Muscle of leg (tissue), 11 donors: ENCODE results near the gene FNDC3B. TPM values are rescaled to one million over a fixed set of nuclear protein-coding genes. Genes with fewer than 3 reads are reported as not detected.
A peak's percentile ranks its signal among the peaks of the same experiment; 100 is the strongest.

Experiments used
- DNase-seq: peaks from one replicate; pipeline ENCODE4 v3.0.0; 2013
- H3K27ac ChIP-seq: one replicate; pipeline ENCODE4 v1.5.1; 2013; ENCODE audit warnings: mild to moderate bottlenecking, low read length, control low read depth
- H3K27me3 ChIP-seq: one replicate; pipeline ENCODE4 v1.6.1; 2013; ENCODE audit warnings: low read length; ENCODE audit not compliant: control insufficient read depth, insufficient read depth
- H3K36me3 ChIP-seq: one replicate; pipeline ENCODE4 v1.6.1; 2013; ENCODE audit warnings: low read length; ENCODE audit not compliant: control insufficient read depth, insufficient read depth
- H3K4me1 ChIP-seq: one replicate; pipeline ENCODE4 v1.6.1; 2013; ENCODE audit warnings: low read length; ENCODE audit not compliant: control insufficient read depth, insufficient read depth
- H3K4me3 ChIP-seq: one replicate; pipeline ENCODE4 v1.5.1; 2013; ENCODE audit warnings: low read length, control low read depth
- H3K9me3 ChIP-seq: replicated peaks from 2 replicates; pipeline ENCODE4 v1.6.1; 2013; ENCODE audit warnings: low read depth, low read length; ENCODE audit not compliant: control insufficient read depth
- WGBS: methylation state at CpG from one replicate; pipeline ENCODE4 v1.1.5; 2013; ENCODE audit warnings: missing lambda C conversion rate; ENCODE audit not compliant: insufficient coverage; 5-methylcytosine and 5-hydroxymethylcytosine counted together
- polyA plus RNA-seq, 8 donors: library from polyadenylated mRNA; unstranded; fragments of 120-200 nt; gene quantifications; one replicate each; pipeline versions ENCODE4 v1.2.1 to v1.2.3, GENCODE V29; 2013; ENCODE audit warnings: inconsistent platforms in 1 of 8, low replicate concordance in 1 of 8; ENCODE audit not compliant: insufficient read length in 8 of 8, insufficient read depth in 1 of 8
- total RNA-seq: library from RNA; stranded (reverse); fragments of 120-200 nt; gene quantifications from one replicate; pipeline ENCODE4 v1.2.4, GENCODE V29; 2013

FNDC3B gene
- total and polyA plus RNA-seq, 9 donors, result 35.1 to 98.8 (median 58.3) TPM

DNA sequence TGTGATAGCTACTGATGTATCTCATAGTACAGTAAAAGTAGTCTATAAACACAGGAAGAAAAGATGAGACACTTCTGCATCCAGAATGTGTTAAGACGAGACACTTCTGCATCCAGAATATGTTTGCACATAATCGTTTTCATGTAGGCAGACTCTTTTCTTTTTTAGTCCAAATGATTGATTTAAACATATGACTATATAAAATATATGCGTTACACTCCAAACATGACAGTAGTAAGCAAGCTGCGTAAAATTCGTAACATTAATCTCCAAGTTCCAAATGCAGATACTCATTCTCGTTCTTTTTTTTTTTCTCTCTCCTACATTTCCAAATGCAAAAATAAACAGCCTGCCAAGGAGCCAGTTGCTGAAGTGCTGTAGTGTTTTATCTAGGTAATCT is 82.6 kb downstream of the FNDC3B start:
- no peak for DNase-seq
- Histone ChIP-seq H3K27me3 (no peaks in the 10 kb centered on the region), H3K27ac (no peak overlapping the region), H3K4me1 (peaks cover 19% of the 10 kb centered on the region), H3K36me3 (peaks cover 14% of the 10 kb centered on the region), H3K9me3 (no peaks in the 10 kb centered on the region), H3K4me3 (no peak overlapping the region)
- WGBS, result no CpG with 5 or more reads among the region's 6 CpGs

- WGBS, result 96% methylated on average over 4 of the region's 5 CpGs
- Histone ChIP-seq H3K27me3 (no peaks in the 10 kb centered on the region), H3K4me3 (no peak overlapping the region), H3K36me3 (peaks cover 14% of the 10 kb centered on the region), H3K4me1 (peaks cover 27% of the 10 kb centered on the region), H3K9me3 (no peaks in the 10 kb centered on the region), H3K27ac (no peak overlapping the region)
- no peak for DNase-seq
Observed at GRCh38 chr3:172124271-172124670, 84.9 kb downstream of the FNDC3B start.

- Histone ChIP-seq H3K4me1 (peaks cover 29% of the 10 kb centered on the region), H3K4me3 (no peak overlapping the region), H3K27me3 (no peaks in the 10 kb centered on the region), H3K36me3 (peaks cover 14% of the 10 kb centered on the region), H3K9me3 (no peaks in the 10 kb centered on the region), H3K27ac (peak overlapping the region; percentile 90)
- peak; percentile 43 for DNase-seq
- no CpG with 5 or more reads among the region's 6 CpGs for WGBS
Observed at GRCh38 chr3:172125053-172125452, 85.7 kb downstream of the FNDC3B start.

DNA sequence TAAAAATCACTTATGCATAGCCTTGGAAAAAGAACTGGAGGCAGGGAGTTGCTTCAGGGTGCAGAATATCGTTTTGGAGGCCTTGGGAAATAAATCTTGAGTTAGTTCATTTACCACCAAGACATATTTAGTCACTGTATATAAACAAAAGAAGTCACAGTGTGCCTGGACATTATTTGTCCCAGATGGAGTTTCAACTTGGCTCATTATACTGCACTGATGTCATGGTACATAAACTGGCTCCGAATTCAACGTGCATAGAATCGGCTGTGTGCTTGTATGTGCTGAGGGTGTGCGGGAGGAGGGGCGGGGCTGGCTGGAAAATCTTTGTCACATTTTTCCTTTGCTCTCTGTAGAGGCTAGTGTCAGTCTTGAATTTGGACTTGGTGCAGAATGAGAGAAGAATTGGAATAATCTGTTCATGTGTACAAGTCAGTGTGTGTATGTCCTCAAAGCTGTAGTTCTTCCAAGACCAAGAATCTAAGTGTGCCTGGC is 86.6 kb downstream of the FNDC3B start:
- peaks cover 29% of the 10 kb centered on the region for H3K4me1 ChIP-seq
- no peaks in the 10 kb centered on the region for H3K27me3 ChIP-seq
- peaks cover 14% of the 10 kb centered on the region for H3K36me3 ChIP-seq
- no peaks in the 10 kb centered on the region for H3K9me3 ChIP-seq
- peak; percentile 98 for DNase-seq
- H3K27ac ChIP-seq, result peak overlapping the region; percentile 90
- 11% methylated on average over 5 of the region's 6 CpGs for WGBS
- H3K4me3 ChIP-seq, result no peak overlapping the region

DNA sequence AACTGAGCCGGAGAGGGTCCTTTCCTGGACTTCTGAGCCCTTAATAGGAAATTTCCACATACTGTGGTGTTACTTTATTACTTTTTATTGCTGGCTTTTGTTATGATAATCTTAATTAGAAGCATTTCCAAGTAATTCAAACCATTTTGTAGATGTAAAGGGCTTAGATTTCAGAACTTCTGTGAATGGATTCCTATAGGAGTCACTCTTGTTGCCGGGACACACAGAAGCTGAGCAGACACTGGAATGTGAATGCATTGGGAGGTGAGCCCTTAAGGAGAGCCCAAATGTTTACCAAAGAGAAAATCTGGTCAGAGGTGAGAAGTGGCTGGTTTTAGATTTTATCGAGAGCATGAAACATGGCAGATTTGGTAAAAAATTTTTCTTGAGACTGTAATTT is 87.4 kb downstream of the FNDC3B start:
- peak; percentile 45 for DNase-seq
- Histone ChIP-seq H3K4me1 (peaks cover 29% of the 10 kb centered on the region), H3K27me3 (no peaks in the 10 kb centered on the region), H3K9me3 (no peaks in the 10 kb centered on the region), H3K4me3 (no peak overlapping the region), H3K27ac (peak overlapping the region; percentile 90), H3K36me3 (peaks cover 14% of the 10 kb centered on the region)
- 30% methylated on average over 2 of the region's 3 CpGs for WGBS

GRCh38 chr3:172127141-172127540 is 87.8 kb downstream of the FNDC3B start:
- peak overlapping the region; percentile 90 for H3K27ac ChIP-seq
- DNase-seq, result no peak
- WGBS, result 50% methylated on average over 1 of the region's 2 CpGs
- H3K4me1 ChIP-seq, result peaks cover 29% of the 10 kb centered on the region
- no peak overlapping the region for H3K4me3 ChIP-seq
- no peaks in the 10 kb centered on the region for H3K27me3 ChIP-seq
- no peaks in the 10 kb centered on the region for H3K9me3 ChIP-seq
- H3K36me3 ChIP-seq, result peaks cover 14% of the 10 kb centered on the region

- Histone ChIP-seq H3K4me1 (peaks cover 29% of the 10 kb centered on the region), H3K9me3 (no peaks in the 10 kb centered on the region), H3K27ac (peak overlapping the region; percentile 43), H3K27me3 (no peaks in the 10 kb centered on the region), H3K4me3 (no peak overlapping the region), H3K36me3 (peaks cover 10% of the 10 kb centered on the region)
- no peak for DNase-seq
- WGBS, result 100% methylated on average over 3 of the region's 6 CpGs
Observed at GRCh38 chr3:172127929-172128580, 88.7 kb downstream of the FNDC3B start.

- H3K4me3 ChIP-seq, result no peak overlapping the region
- H3K4me1 ChIP-seq, result peaks cover 31% of the 10 kb centered on the region
- 100% methylated on average over 4 of the region's 9 CpGs for WGBS
Observed at GRCh38 chr3:172128858-172129257, 89.5 kb downstream of the FNDC3B start.

DNA sequence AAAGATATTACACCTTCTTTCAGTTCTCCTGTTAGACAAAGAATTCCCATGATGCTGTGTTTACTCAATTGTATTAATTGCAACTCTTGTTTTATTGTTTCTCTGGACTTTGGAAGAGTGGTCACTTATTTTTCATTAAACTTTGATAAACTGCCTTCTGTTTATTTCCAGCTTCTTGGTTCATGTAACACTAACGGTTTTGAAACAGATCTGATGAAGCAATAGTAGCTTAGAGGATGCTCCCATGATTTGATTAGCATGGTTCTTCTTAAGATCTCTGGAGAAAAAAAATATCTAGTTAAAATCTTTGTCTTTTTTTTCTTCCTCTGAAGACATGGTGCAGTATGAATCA is 90.1 kb downstream of the FNDC3B start:
- Histone ChIP-seq H3K36me3 (peaks cover 11% of the 10 kb centered on the region), H3K4me3 (no peak overlapping the region), H3K4me1 (peaks cover 31% of the 10 kb centered on the region), H3K27ac (no peak overlapping the region), H3K27me3 (no peaks in the 10 kb centered on the region), H3K9me3 (no peaks in the 10 kb centered on the region)
- WGBS, result no CpG with 5 or more reads among the region's 1 CpG
- DNase-seq, result no peak

More at GRCh38 chr3:172128858-172129257, 89.5 kb downstream of the FNDC3B start:
- DNase-seq, result no peak
- no peaks in the 10 kb centered on the region for H3K9me3 ChIP-seq
- H3K27me3 ChIP-seq, result no peaks in the 10 kb centered on the region
- H3K27ac ChIP-seq, result no peak overlapping the region
- H3K36me3 ChIP-seq, result peaks cover 12% of the 10 kb centered on the region

DNA sequence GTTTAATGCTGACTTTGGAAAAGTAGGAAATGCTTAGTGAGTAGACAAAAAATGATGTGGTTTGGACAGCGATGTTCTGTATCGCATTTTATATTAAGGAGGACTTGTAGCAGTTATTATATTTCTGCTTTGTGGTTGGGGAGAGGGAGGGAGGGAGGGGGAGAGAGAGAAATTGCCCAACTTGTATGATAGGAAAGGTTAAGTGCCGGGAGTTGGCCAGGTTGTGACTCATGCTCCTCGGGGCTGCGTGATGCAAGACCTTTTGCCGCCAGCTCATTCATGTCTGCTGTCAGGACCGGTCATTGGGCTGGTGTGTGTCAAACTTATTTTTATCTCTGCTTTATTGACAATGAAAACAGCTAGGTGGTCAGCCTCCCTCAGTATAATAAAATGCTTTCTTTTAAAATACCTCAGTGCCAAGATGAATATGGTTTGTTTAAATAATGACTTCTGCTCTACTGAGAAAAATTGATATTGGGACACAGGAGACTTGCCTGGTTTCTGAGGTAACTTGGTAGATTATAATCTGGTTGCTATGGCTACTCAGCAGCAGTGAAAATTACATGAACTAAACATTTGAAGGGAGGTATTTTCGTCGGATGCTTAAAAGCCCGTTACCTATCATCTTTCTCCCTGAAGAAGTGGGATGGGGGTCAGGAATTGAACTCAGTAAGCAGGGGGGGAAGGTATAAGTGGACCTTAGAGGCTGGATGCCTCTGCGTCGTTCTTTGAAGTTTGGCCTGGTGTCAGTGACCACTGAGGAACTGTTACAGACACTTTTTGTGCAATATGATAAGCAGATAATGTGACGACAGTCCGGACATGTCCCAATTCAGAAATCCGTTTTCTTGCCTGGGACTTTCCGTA is 90.7 kb downstream of the FNDC3B start:
- WGBS, result 39% methylated on average over 5 of the region's 16 CpGs
- peak overlapping the region; percentile 77 for H3K27ac ChIP-seq
- peaks cover 6% of the 10 kb centered on the region for H3K36me3 ChIP-seq
- H3K4me1 ChIP-seq, result peaks cover 27% of the 10 kb centered on the region
- H3K9me3 ChIP-seq, result no peaks in the 10 kb centered on the region
- DNase-seq, result peak; percentile 86
- no peak overlapping the region for H3K4me3 ChIP-seq
- H3K27me3 ChIP-seq, result no peaks in the 10 kb centered on the region
